ENCODE measurements around the gene DCLK1.

Gene DCLK1

DNA sequence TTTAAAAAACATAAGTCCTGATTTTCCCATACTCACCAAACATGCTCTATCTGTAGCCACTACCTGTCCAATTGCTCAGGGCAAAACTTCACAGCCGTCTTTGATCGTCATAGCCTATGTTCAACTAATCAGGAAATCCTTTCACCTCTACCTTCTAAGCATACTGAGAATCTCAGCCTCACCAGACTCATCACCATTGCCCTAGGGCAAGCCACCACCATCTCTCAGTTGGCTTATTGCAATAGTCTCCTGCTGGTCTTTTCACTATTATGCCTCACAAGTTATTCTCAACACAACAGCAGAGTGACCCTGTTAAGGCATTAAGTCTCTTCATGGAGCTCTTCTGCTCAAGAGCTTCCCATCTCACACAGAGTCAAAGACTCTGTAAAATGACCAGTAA lies 394.3 kb downstream of the DCLK1 start:
- Histone ChIP-seq H3K36me3 (ENCODE audit: low read depth) (no peaks in the 10 kb centered on the region), H3K27me3 (ENCODE audit: insufficient read depth, poor library complexity, severe bottlenecking) (no peaks in the 10 kb centered on the region), H3K27ac (ENCODE audit: poor library complexity, severe bottlenecking) (no peak overlapping the region), H3K9me3 (ENCODE audit: severe bottlenecking) (no peaks in the 10 kb centered on the region), H3K4me1 (ENCODE audit: insufficient read depth, poor library complexity, severe bottlenecking) (no peaks in the 10 kb centered on the region), H3K4me3 (ENCODE audit: severe bottlenecking) (no peak overlapping the region)
- DNase-seq (ENCODE audit: low spot score) (no peak), ATAC-seq (ENCODE audit: low read depth) (no peak)
- TF ChIP-seq, protein P1, sequence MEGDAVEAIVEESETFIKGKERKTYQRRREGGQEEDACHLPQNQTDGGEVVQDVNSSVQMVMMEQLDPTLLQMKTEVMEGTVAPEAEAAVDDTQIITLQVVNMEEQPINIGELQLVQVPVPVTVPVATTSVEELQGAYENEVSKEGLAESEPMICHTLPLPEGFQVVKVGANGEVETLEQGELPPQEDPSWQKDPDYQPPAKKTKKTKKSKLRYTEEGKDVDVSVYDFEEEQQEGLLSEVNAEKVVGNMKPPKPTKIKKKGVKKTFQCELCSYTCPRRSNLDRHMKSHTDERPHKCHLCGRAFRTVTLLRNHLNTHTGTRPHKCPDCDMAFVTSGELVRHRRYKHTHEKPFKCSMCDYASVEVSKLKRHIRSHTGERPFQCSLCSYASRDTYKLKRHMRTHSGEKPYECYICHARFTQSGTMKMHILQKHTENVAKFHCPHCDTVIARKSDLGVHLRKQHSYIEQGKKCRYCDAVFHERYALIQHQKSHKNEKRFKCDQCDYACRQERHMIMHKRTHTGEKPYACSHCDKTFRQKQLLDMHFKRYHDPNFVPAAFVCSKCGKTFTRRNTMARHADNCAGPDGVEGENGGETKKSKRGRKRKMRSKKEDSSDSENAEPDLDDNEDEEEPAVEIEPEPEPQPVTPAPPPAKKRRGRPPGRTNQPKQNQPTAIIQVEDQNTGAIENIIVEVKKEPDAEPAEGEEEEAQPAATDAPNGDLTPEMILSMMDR (IDR thresholded peaks at IDR 0.05; ENCODE audit: poor library complexity, severe bottlenecking), result no peak

DNA sequence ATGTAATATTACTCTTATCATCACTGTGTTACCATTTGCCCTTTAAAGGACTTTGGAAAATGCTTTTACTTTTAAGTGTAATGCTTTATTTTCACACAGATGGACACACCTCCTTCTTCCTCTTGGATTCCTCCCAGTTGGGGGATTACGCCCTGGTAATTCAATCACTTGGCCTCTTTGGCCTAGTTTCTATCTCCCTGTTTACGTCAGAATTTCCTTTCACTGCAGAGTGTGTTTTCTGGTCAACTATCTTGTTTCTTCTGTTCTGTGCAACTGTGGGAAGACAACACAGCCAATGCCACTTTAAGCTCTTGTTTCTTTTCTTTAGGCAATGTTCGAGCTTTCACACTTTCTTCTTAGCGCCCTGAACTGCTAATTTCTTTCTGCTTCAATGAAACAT lies 397.4 kb downstream of the DCLK1 start:
- TF ChIP-seq, protein P1 (IDR thresholded peaks at IDR 0.05; ENCODE audit: poor library complexity, severe bottlenecking), result no peak
- no peaks in the 10 kb centered on the region for H3K27me3 ChIP-seq (ENCODE audit: insufficient read depth, poor library complexity, severe bottlenecking)
- no peaks in the 10 kb centered on the region for H3K36me3 ChIP-seq (ENCODE audit: low read depth)
- H3K27ac ChIP-seq (ENCODE audit: poor library complexity, severe bottlenecking), result no peak overlapping the region
- DNase-seq (ENCODE audit: low spot score), result no peak
- H3K4me1 ChIP-seq (ENCODE audit: insufficient read depth, poor library complexity, severe bottlenecking), result no peaks in the 10 kb centered on the region
- ATAC-seq (ENCODE audit: low read depth), result no peak
- H3K9me3 ChIP-seq (ENCODE audit: severe bottlenecking), result no peaks in the 10 kb centered on the region
- H3K4me3 ChIP-seq (ENCODE audit: severe bottlenecking), result no peak overlapping the region

DNA sequence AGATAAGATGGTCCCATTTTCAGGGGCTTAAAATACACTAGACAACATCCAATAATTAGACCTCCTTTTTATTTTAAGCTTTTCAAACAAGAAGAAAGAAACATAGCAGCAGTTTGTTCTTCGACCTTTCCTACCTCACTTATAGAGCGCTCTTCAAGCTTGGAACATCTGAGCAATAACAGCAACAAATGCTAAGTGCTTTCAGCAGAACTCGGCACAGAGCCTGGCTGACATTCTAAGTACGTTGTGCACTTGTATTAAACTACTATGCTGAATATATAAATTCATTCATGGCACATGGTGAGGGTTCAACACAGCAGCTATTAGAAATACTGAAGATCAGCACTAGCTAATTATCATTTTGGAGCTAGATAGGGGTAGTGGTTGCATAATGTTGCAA lies 398.6 kb downstream of the DCLK1 start:
- ATAC-seq (ENCODE audit: low read depth) (no peak), DNase-seq (ENCODE audit: low spot score) (no peak)
- Histone ChIP-seq H3K4me1 (ENCODE audit: insufficient read depth, poor library complexity, severe bottlenecking) (no peaks in the 10 kb centered on the region), H3K36me3 (ENCODE audit: low read depth) (no peaks in the 10 kb centered on the region), H3K27me3 (ENCODE audit: insufficient read depth, poor library complexity, severe bottlenecking) (no peaks in the 10 kb centered on the region), H3K27ac (ENCODE audit: poor library complexity, severe bottlenecking) (no peak overlapping the region), H3K4me3 (ENCODE audit: severe bottlenecking) (no peak overlapping the region), H3K9me3 (ENCODE audit: severe bottlenecking) (no peaks in the 10 kb centered on the region)
- TF ChIP-seq, protein P1 (IDR thresholded peaks at IDR 0.05; ENCODE audit: poor library complexity, severe bottlenecking), result no peak

DNA sequence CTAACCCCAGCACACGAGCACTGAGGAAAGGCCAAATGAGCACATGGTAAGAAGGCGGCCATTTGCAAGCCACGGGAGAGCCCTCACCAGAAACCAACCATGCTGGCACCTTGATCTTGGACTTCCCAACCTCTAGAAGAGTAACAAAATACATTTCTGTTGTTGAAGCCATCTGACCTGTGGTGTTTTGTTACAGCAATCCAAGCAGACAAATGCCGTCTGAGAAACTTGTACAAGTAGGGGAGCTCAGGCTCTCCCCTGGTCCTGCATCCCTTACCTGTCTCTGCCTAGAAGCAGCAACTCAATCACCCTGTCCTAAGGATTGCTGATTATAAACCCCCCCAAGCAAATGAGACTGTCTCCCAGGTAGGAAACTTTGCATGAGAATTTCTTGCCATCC lies 399.7 kb downstream of the DCLK1 start:
- ATAC-seq (ENCODE audit: low read depth) (no peak), DNase-seq (ENCODE audit: low spot score) (no peak)
- Histone ChIP-seq H3K27ac (ENCODE audit: poor library complexity, severe bottlenecking) (no peak overlapping the region), H3K4me3 (ENCODE audit: severe bottlenecking) (no peak overlapping the region), H3K4me1 (ENCODE audit: insufficient read depth, poor library complexity, severe bottlenecking) (no peaks in the 10 kb centered on the region), H3K9me3 (ENCODE audit: severe bottlenecking) (no peaks in the 10 kb centered on the region), H3K36me3 (ENCODE audit: low read depth) (no peaks in the 10 kb centered on the region), H3K27me3 (ENCODE audit: insufficient read depth, poor library complexity, severe bottlenecking) (no peaks in the 10 kb centered on the region)
- TF ChIP-seq, protein P1 (IDR thresholded peaks at IDR 0.05; ENCODE audit: poor library complexity, severe bottlenecking), result no peak

DNA sequence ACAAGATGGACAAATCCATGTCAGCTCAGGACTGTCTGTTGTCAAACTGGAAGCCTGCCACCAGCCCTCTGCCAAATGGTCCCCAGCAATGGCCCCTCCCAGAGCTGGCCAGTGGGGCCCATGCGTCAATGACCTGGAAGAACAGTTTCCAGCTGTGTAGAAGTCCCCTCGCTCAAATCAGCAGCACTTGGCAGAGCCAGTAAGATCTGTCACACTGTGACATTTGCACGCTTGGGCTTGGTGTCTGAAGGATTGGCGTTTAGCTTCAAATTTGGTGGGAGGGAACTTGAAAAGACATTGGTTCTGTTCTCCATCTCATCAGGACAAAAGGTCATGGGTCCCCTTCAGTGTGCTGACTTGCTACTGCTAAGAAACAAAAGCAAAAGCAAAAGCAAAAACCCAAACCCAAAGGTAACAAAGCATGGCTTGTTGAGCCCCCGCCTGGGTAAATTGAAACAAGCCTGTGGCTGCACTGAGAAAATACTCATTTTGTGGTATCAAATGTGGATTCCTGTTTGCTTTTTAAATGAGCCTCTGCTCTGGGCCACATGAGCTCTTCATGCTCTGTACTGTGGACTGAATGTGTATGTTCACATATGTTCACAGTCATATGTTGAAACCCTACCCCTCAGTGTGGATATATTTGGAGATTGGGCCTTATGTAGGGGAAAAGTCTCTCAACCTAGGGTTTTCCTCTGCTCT lies 401.1 kb downstream of the DCLK1 start:
- Histone ChIP-seq H3K4me3 (ENCODE audit: severe bottlenecking) (no peak overlapping the region), H3K27ac (ENCODE audit: poor library complexity, severe bottlenecking) (no peak overlapping the region)

More for the DNA sequence above, 401.1 kb downstream of the DCLK1 start:
- Histone ChIP-seq H3K4me1 (ENCODE audit: insufficient read depth, poor library complexity, severe bottlenecking) (no peaks in the 10 kb centered on the region), H3K27me3 (ENCODE audit: insufficient read depth, poor library complexity, severe bottlenecking) (no peaks in the 10 kb centered on the region), H3K9me3 (ENCODE audit: severe bottlenecking) (no peaks in the 10 kb centered on the region), H3K36me3 (ENCODE audit: low read depth) (no peaks in the 10 kb centered on the region)
- no peak for ATAC-seq (ENCODE audit: low read depth)
- TF ChIP-seq, protein P1 (IDR thresholded peaks at IDR 0.05; ENCODE audit: poor library complexity, severe bottlenecking), result no peak
- DNase-seq (ENCODE audit: low spot score), result no peak
